WTC11 (cell line): Measurements from ENCODE around the gene TFF1.

Source experiments
- AR ChIP-seq: fragments of 250-450 bp; sonication (Bioruptor Pico); IDR thresholded peaks from 2 replicates; pipeline ENCODE4 v1.9.0; 2021; ENCODE audit warnings: mild to moderate bottlenecking
- CTCF ChIP-seq: fragments of 200-600 bp; IDR thresholded peaks from 2 replicates; pipeline ENCODE4 v1.8.0; 2022; ENCODE audit warnings: antibody characterized with exemption
- EMX1 ChIP-seq: fragments of 250-450 bp; sonication (Bioruptor Pico); IDR thresholded peaks from 2 replicates; pipeline ENCODE4 v1.8.0; 2021; ENCODE audit warnings: mild to moderate bottlenecking
- GABPB1 ChIP-seq: sonication (generic); formaldehyde crosslinking; IDR thresholded peaks from 2 replicates; pipeline ENCODE4 v1.8.1; 2023; ENCODE audit warnings: mild to moderate bottlenecking, missing genetic modification reagents

- no peak for TF ChIP-seq GABPB1
- no peak for TF ChIP-seq EMX1 (CRISPR knock-in tag)
- peak; percentile 48; the same call in 1 of the 2 replicates for TF ChIP-seq CTCF
- TF ChIP-seq AR (CRISPR knock-in tag): no peak
Observed at GRCh38 chr21:42381347-42381984, 15.1 kb upstream of the TFF1 start.
